ENCODE measurements around the gene PVALEF. TPM values are rescaled to one million over a fixed set of nuclear protein-coding genes. Genes with fewer than 3 reads are reported as not detected.

PVALEF gene
- total and polyA plus RNA-seq, 2 of the 13 experiments (the other 11 are each of a cell fraction or from before 2014, with no cell fraction given): 0.18 TPM

GRCh38 chr17:81169870-81170309 is 4.6 kb downstream of the PVALEF start:
- in situ Hi-C loops (cut with HindIII; ENCODE audit: extremely low pct_ligation_motif_present, low pct_unique_long_range_greater_than_20kb) (no loop called here), intact Hi-C loops (cut with micrococcal nuclease; ENCODE audit: unreplicated experiment) (no loop called here)
- FAIRE-seq (peak; percentile 82), DNase-seq (ENCODE audit: low spot score) (no peak), ATAC-seq (no peak)
- no peaks in the 10 kb centered on the region for H3K79me2 ChIP-seq (ENCODE audit: insufficient read depth, low read length)
- no peak overlapping the region for H3K4me2 ChIP-seq (ENCODE audit: low read depth, low read length)
- ChIA-PET CTCF (ENCODE audit: low intra/inter-chr PET ratio, low total read pairs) (no interaction called here), POLR2A (no interaction called here)
- H3K4me3 ChIP-seq (replicated peaks in 1 of 3; ENCODE audit: insufficient read depth in 1 of 3, low read depth in 2 of 3, low read length in 3 of 3): no peak overlapping the region
- H3K9ac ChIP-seq (ENCODE audit: insufficient read depth, low read depth, low read length): no peak overlapping the region
- peaks cover 31% of the 10 kb centered on the region for H3K4me1 ChIP-seq (ENCODE audit: insufficient read depth, low read length)
- peaks cover 0 to 11% of the 10 kb centered on the region in 2 experiments; a peak in 2 of 5 replicates for H3K27me3 ChIP-seq (ENCODE audit: control insufficient read depth in 1 of 2, insufficient read depth in 2 of 2, low read length in 2 of 2)
- no peaks in the 10 kb centered on the region for H3K36me3 ChIP-seq (replicated peaks in 1 of 2; ENCODE audit: control insufficient read depth in 1 of 2, insufficient read depth in 2 of 2, low read length in 2 of 2)
- H4K20me1 ChIP-seq (ENCODE audit: insufficient read depth, low read length): no peaks in the 10 kb centered on the region
- BruUV-seq (replicated peaks): no TSS peak
- H3K27ac ChIP-seq (ENCODE audit: extremely low read length, insufficient read depth, low read length): no peak overlapping the region
- no peak overlapping the region for H2AFZ ChIP-seq (ENCODE audit: low read length)
- no peaks in the 10 kb centered on the region for H3K9me3 ChIP-seq (ENCODE audit: low read length)
- 93% methylated on average over 3 of the region's 3 CpGs for WGBS (ENCODE audit: low lambda C conversion rate)
- TF ChIP-seq NFIB (CRISPR knock-in tag; IDR thresholded peaks at IDR 0.05; ENCODE audit: borderline replicate concordance) (0 out of 2 replicates have a peak, but pooled peaks have one; percentile 11), RAD51 (IDR thresholded peaks at IDR 0.05; ENCODE audit: borderline replicate concordance) (peak; percentile 44; the same call in 1 of the 2 replicates), BRD4 (CRISPR knock-in tag; IDR thresholded peaks at IDR 0.05) (no peak), IKZF1 (IDR thresholded peaks at IDR 0.05) (0 out of 2 replicates have a peak, but pooled peaks have one; percentile 47), REPIN1 (CRISPR knock-in tag; IDR thresholded peaks at IDR 0.05; ENCODE audit: borderline replicate concordance, low read depth) (peak; percentile 17; the same call in 1 of the 2 replicates), SP1 (IDR thresholded peaks at IDR 0.05) (0 out of 2 replicates have a peak, but pooled peaks have one; percentile 66), SP1 (CRISPR knock-in tag; IDR thresholded peaks at IDR 0.05) (no peak), ZMYM3 (CRISPR knock-in tag; IDR thresholded peaks at IDR 0.05) (0 out of 2 replicates have a peak, but pooled peaks have one; percentile 28), ZNF446 (CRISPR knock-in tag; IDR thresholded peaks at IDR 0.05) (no peak), ZNF740 (CRISPR knock-in tag; IDR thresholded peaks at IDR 0.05) (no peak), PHB2 (IDR thresholded peaks at IDR 0.05; ENCODE audit: partially characterized antibody) (peak; percentile 16)
- TF ChIP-seq, protein P1, sequence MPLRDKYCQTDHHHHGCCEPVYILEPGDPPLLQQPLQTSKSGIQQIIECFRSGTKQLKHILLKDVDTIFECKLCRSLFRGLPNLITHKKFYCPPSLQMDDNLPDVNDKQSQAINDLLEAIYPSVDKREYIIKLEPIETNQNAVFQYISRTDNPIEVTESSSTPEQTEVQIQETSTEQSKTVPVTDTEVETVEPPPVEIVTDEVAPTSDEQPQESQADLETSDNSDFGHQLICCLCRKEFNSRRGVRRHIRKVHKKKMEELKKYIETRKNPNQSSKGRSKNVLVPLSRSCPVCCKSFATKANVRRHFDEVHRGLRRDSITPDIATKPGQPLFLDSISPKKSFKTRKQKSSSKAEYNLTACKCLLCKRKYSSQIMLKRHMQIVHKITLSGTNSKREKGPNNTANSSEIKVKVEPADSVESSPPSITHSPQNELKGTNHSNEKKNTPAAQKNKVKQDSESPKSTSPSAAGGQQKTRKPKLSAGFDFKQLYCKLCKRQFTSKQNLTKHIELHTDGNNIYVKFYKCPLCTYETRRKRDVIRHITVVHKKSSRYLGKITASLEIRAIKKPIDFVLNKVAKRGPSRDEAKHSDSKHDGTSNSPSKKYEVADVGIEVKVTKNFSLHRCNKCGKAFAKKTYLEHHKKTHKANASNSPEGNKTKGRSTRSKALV (CRISPR knock-in tag; IDR thresholded peaks at IDR 0.05): no peak
- TF ChIP-seq, protein P2, sequence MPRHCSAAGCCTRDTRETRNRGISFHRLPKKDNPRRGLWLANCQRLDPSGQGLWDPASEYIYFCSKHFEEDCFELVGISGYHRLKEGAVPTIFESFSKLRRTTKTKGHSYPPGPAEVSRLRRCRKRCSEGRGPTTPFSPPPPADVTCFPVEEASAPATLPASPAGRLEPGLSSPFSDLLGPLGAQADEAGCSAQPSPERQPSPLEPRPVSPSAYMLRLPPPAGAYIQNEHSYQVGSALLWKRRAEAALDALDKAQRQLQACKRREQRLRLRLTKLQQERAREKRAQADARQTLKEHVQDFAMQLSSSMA (CRISPR knock-in tag; IDR thresholded peaks at IDR 0.05): no peak
- TF ChIP-seq, protein P3, sequence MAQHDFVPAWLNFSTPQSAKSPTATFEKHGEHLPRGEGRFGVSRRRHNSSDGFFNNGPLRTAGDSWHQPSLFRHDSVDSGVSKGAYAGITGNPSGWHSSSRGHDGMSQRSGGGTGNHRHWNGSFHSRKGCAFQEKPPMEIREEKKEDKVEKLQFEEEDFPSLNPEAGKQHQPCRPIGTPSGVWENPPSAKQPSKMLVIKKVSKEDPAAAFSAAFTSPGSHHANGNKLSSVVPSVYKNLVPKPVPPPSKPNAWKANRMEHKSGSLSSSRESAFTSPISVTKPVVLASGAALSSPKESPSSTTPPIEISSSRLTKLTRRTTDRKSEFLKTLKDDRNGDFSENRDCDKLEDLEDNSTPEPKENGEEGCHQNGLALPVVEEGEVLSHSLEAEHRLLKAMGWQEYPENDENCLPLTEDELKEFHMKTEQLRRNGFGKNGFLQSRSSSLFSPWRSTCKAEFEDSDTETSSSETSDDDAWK (CRISPR knock-in tag; IDR thresholded peaks at IDR 0.05): no peak
- TF ChIP-seq, protein P4, sequence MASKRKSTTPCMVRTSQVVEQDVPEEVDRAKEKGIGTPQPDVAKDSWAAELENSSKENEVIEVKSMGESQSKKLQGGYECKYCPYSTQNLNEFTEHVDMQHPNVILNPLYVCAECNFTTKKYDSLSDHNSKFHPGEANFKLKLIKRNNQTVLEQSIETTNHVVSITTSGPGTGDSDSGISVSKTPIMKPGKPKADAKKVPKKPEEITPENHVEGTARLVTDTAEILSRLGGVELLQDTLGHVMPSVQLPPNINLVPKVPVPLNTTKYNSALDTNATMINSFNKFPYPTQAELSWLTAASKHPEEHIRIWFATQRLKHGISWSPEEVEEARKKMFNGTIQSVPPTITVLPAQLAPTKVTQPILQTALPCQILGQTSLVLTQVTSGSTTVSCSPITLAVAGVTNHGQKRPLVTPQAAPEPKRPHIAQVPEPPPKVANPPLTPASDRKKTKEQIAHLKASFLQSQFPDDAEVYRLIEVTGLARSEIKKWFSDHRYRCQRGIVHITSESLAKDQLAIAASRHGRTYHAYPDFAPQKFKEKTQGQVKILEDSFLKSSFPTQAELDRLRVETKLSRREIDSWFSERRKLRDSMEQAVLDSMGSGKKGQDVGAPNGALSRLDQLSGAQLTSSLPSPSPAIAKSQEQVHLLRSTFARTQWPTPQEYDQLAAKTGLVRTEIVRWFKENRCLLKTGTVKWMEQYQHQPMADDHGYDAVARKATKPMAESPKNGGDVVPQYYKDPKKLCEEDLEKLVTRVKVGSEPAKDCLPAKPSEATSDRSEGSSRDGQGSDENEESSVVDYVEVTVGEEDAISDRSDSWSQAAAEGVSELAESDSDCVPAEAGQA (IDR thresholded peaks at IDR 0.05; ENCODE audit: low read depth): no peak
- TF ChIP-seq, protein P4 (CRISPR knock-in tag; IDR thresholded peaks at IDR 0.05; ENCODE audit: borderline replicate concordance): no peak
